ENCODE data around the gene NUTM2A.
"Not testable (repeated sequence)": the region's sequence is repeated elsewhere in the genome, so short reads cannot be mapped to it uniquely, and the experiment has no call there.

NUTM2A gene

DNA sequence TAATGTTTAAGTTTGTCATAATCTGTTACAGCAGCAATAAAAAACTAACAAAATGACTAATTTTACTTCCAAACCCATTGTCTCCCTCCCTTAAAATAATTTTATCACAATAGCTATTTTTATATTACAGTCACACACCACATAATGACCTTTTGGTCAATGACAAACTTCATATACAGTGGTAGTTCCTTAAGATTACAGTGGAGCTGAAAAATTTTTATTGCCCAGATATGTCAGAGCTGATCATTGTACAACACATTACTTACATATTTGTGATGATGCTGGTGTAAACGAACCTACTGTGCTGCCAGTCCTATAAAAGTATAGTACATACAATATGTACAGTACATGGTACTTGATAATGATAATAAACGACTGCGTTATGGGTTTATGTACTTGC is 22.1 kb downstream of the NUTM2A start:
- not testable (repeated sequence) for H2AFZ ChIP-seq (ENCODE audit: low read depth); H3K27ac ChIP-seq; H3K36me3 ChIP-seq (ENCODE audit: insufficient read depth); H3K27me3 ChIP-seq (ENCODE audit: insufficient read depth, low read depth); H4K20me1 ChIP-seq (ENCODE audit: insufficient read depth); H3K4me3 ChIP-seq (IDR thresholded peaks at IDR 0.05; ENCODE audit: insufficient read depth, low read depth, low read length); H3K9ac ChIP-seq; H3K4me1 ChIP-seq (ENCODE audit: low read depth, poor library complexity, severe bottlenecking); H3K79me2 ChIP-seq (ENCODE audit: insufficient read depth, low read depth); H3K4me2 ChIP-seq

DNA sequence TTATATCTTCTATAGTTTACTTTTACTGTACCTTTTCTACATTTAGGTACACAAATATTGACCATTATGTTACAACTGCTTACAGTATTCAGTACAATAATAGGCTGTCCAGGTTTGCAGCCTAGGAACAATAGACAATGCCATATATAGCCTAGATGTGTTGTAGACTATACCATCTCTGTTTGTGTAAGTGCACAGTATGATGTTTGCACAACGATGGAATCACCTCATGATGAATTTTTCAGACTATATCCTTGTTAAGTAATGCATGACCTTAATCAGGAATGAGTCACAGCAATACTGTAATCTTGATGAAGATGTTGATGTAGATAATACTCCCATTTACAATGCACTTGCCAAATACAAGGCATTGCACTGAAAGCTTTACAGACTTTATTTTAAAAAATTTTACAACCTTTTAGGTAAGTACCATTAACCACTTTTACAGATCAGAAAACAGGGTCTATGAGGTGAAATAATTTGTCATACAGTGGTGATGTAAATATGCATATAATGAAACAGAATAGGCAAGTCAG is 23.6 kb downstream of the NUTM2A start:
- not testable (repeated sequence) for H3K36me3 ChIP-seq (ENCODE audit: insufficient read depth); H4K20me1 ChIP-seq (ENCODE audit: insufficient read depth); H3K27ac ChIP-seq; H3K4me3 ChIP-seq (IDR thresholded peaks at IDR 0.05; ENCODE audit: insufficient read depth, low read depth, low read length); H3K27me3 ChIP-seq (ENCODE audit: insufficient read depth, low read depth); H3K9ac ChIP-seq; H3K4me1 ChIP-seq (ENCODE audit: low read depth, poor library complexity, severe bottlenecking); H2AFZ ChIP-seq (ENCODE audit: low read depth); H3K79me2 ChIP-seq (ENCODE audit: insufficient read depth, low read depth); H3K4me2 ChIP-seq

DNA sequence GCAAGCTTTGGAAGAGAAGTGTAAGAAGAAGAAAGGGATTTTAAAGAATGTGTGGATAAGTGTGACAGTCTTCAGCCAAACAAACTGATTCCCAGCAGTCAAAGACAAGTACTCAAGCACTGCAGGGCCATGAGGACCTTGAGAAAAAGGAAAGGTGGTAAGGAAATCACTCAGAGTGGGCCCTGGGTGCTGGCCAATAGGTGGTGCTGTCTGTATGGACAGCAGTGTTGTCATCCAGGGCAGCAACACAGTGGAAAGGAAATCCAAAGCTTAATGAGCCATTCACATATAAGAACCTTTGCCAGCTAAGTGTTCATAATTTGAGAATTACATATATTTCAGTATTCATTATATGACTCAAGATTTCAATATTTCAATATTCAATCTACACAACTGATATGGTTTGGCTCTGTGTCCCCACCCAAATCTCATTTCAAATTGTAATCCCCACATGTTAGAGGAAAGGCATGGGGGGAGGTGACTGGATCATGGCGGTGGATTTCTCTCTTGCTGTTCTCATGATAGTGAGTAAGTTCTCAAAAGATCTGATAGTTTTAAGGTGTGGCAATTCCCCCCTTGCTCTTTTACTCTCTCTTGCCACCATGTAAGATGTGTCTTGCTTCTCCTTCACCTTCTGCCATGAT is 55.6 kb downstream of the NUTM2A start:
- not testable (repeated sequence) for H3K4me1 ChIP-seq (ENCODE audit: low read depth, poor library complexity, severe bottlenecking); H3K4me3 ChIP-seq (IDR thresholded peaks at IDR 0.05; ENCODE audit: insufficient read depth, low read depth, low read length); H3K27me3 ChIP-seq (ENCODE audit: insufficient read depth, low read depth); H4K20me1 ChIP-seq (ENCODE audit: insufficient read depth); H3K9ac ChIP-seq; H2AFZ ChIP-seq (ENCODE audit: low read depth); H3K4me2 ChIP-seq; H3K36me3 ChIP-seq (ENCODE audit: insufficient read depth); H3K79me2 ChIP-seq (ENCODE audit: insufficient read depth, low read depth); H3K27ac ChIP-seq

Data from KMS-11 (cell line).